Upper lobe of left lung (tissue), 6 donors: Measurements from ENCODE around the gene ACTL10. TPM values are rescaled to one million over a fixed set of nuclear protein-coding genes. Genes with fewer than 3 reads are reported as not detected.

ENCODE experiments used
- ATAC-seq, 2 donors: fragments of 200-7000 bp; cut with Tn5 transposase; one replicate each; pipeline ENCODE4 v1.9.1; 2022; ENCODE audit warnings: mild to moderate bottlenecking in 2 of 2, moderate library complexity in 2 of 2; ENCODE audit not compliant: low FRiP score in 2 of 2
- DNase-seq, 2 donors: peaks; one replicate each; pipeline ENCODE4 v3.0.0-alpha.2; 2019 to 2020
- H3K27ac ChIP-seq, 4 donors: fragments of 200-600 bp; sonication (generic); one replicate each; pipeline ENCODE4 v1.5.1; 2016 to 2019
- H3K27me3 ChIP-seq, 4 donors: fragments of 200-600 bp; sonication (generic); one replicate each; pipeline ENCODE4 v1.5.1; 2017 to 2019
- H3K36me3 ChIP-seq, 4 donors: fragments of 200-600 bp; sonication (generic); one replicate each; pipeline ENCODE4 v1.5.1; 2016 to 2019
- H3K4me1 ChIP-seq, 4 donors: fragments of 200-600 bp; sonication (generic); one replicate each; pipeline ENCODE4 v1.5.1; 2018 to 2019
- H3K4me3 ChIP-seq, 4 donors: fragments of 200-600 bp; sonication (generic); one replicate each; pipeline ENCODE4 v1.5.1; 2017 to 2019; ENCODE audit warnings: mild to moderate bottlenecking in 2 of 4, moderate library complexity in 1 of 4
- H3K9me3 ChIP-seq, 4 donors: fragments of 200-600 bp; sonication (generic); one replicate each; pipeline ENCODE4 v1.5.1; 2018 to 2019
- EP300 ChIP-seq, 4 donors: sonication (generic); formaldehyde crosslinking; IDR thresholded peaks; one replicate each; pipeline ENCODE4 v1.5.1; 2017; ENCODE audit warnings: antibody characterized with exemption in 4 of 4, control low read depth in 2 of 4
- POLR2A ChIP-seq, 4 donors: fragments of 450-650 bp; IDR thresholded peaks; one replicate each; pipeline ENCODE4 v1.5.1; 2016 to 2017; ENCODE audit warnings: antibody characterized with exemption in 4 of 4, mild to moderate bottlenecking in 2 of 4
- POLR2AphosphoS5 ChIP-seq, 2 donors: sonication (generic); formaldehyde crosslinking; IDR thresholded peaks; one replicate each; pipeline ENCODE4 v1.5.1; 2017; ENCODE audit warnings: antibody characterized with exemption in 2 of 2
- WGBS, 2 donors: methylation state at CpG; one replicate each; pipeline ENCODE4 v1.1.5; 2017 to 2018; 5-methylcytosine and 5-hydroxymethylcytosine counted together
- total RNA-seq, 6 donors: library from RNA; depleted of rRNA in 4 of 6; stranded (reverse); fragments of >200 nt in 4 of 6; gene quantifications; one replicate each; pipeline versions ENCODE4 v1.1.0 to v1.2.1, GENCODE V29; 2016 to 2021
- TF ChIP-seq, protein P1 (sequence below), 6 experiments: fragments of 450-650 bp in 4 of 6; fragments of 200-600 bp in 2 of 6; sonication (generic) in 2 of 6; IDR thresholded peaks; one replicate each; pipeline ENCODE4 v1.5.1; 2016 to 2019; ENCODE audit warnings: antibody characterized with exemption in 6 of 6
- donor health status: DM: no; HTN: no; CAD: no; lungs with moderate emphysema.
- donor health status: DM: no; HTN: yes; CAD: no; lungs with severe emphysema.

ACTL10 gene
- total RNA-seq, 6 donors from 2014 or later: 1.7 to 3.8 (median 2.1) TPM; not detected in 1

DNA sequence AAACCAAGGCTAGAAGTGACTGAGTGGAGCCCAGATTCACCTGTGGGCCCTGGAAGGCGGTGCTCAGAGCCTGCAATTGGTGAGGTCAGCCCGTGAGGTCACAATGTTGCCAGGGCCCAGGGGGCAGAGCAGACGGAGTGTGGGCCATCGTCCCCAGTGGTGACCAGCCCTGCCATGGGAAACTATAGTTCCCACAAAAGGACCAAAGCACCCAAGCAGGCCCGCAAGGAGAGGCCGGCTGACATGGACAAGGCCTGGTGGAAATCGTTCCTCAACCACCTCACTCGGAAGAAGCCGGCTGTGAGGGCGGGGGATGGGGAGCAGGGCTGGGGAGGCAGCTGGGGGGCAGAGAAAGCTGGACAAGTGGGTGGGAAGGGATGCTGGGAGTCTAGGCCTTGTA lies 4.6 kb upstream of the ACTL10 start, which contains the start of gene C20orf144:
TSS of gene C20orf144 (plus strand) at position 156 of the 400 bp plus-strand sequence. CDS start at position 175, 19 bp downstream.
- DNase-seq (no peak), ATAC-seq (no peak)
- Histone ChIP-seq H3K4me3 (peak within 1 kb of the TSS in 3 of 4 donors; percentile 56 to 72 (median 63)), H3K27me3 (no peaks in the 10 kb centered on the region), H3K36me3 (peaks cover 5 to 31% (median 21%) of the 10 kb centered on the region in 4 donors), H3K4me1 (peaks cover 21 to 42% (median 32%) of the 10 kb centered on the region in 4 donors), H3K27ac (peak within 1 kb of the TSS; percentile 77 to 91 (median 88)), H3K9me3 (no peaks in the 10 kb centered on the region)
- TF ChIP-seq EP300 (IDR thresholded peaks at IDR 0.05) (no peak), POLR2A (IDR thresholded peaks at IDR 0.05) (no peak), POLR2AphosphoS5 (IDR thresholded peaks at IDR 0.05) (no peak)
- TF ChIP-seq, protein P1, sequence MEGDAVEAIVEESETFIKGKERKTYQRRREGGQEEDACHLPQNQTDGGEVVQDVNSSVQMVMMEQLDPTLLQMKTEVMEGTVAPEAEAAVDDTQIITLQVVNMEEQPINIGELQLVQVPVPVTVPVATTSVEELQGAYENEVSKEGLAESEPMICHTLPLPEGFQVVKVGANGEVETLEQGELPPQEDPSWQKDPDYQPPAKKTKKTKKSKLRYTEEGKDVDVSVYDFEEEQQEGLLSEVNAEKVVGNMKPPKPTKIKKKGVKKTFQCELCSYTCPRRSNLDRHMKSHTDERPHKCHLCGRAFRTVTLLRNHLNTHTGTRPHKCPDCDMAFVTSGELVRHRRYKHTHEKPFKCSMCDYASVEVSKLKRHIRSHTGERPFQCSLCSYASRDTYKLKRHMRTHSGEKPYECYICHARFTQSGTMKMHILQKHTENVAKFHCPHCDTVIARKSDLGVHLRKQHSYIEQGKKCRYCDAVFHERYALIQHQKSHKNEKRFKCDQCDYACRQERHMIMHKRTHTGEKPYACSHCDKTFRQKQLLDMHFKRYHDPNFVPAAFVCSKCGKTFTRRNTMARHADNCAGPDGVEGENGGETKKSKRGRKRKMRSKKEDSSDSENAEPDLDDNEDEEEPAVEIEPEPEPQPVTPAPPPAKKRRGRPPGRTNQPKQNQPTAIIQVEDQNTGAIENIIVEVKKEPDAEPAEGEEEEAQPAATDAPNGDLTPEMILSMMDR (IDR thresholded peaks at IDR 0.05): no peak
- WGBS, 2 donors: 90 to 92% methylated on average over 8 to 9 of the region's 10 CpGs

GRCh38 chr20:33663161-33664084 lies 3.3 kb upstream of the ACTL10 start:
- peak; percentile 69 to 81 for ATAC-seq
- WGBS, 2 donors: 1% methylated on average over 16 to 54 of the region's 84 CpGs
- Histone ChIP-seq H3K9me3 (no peaks in the 10 kb centered on the region), H3K4me1 (peaks cover 31 to 54% (median 45%) of the 10 kb centered on the region in 4 donors), H3K27ac (peak overlapping the region; percentile 77 to 91 (median 88)), H3K4me3 (peak overlapping the region; percentile 56 to 77 (median 68)), H3K36me3 (peaks cover under 1 to 20% (median 12%) of the 10 kb centered on the region in 4 donors), H3K27me3 (no peaks in the 10 kb centered on the region)
- peak; percentile 65 to 66 for TF ChIP-seq POLR2AphosphoS5 (IDR thresholded peaks at IDR 0.05)
- TF ChIP-seq, protein P1 (IDR thresholded peaks at IDR 0.05): peak in 3 of 6 experiments; percentile 6 to 31 (median 30)
- TF ChIP-seq EP300 (IDR thresholded peaks at IDR 0.05): no peak
- TF ChIP-seq POLR2A (IDR thresholded peaks at IDR 0.05): peak in 2 of 4 donors; percentile 69 to 88
- DNase-seq: peak; percentile 86 to 98

DNA sequence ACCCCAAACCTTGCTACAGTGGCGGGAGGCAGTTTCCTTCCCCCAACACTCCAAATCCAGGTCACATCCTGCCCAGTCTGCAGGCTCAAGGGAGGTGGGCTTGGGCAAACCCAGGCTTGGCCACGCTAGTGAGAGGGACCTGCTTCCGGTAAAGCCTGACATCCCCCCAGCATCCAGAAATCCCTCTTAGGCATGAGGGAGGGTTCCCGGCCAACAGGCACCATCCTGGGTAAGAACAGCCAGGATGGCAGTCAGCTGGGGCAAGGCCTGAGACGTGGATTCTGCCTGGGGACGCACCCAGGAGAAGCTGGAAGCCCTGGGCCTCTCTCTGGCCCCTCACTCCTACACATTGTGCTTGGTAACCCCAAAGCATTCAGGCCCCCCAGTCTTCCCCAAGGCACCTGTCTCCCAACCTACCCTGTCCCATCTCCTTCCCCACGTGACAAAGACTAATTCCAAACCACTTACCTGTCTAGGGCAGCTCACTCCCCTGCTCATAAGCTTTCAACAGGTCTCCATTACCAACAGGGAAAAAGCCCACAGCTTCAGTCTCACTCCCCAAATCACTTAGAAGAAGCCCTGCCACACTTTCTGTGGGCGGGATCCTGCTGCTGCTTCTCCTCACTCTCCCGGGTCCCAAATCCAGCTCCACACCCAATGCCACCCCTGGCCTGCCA lies 2.5 kb upstream of the ACTL10 start:
- DNase-seq (no peak), ATAC-seq (no peak)
- H3K27ac ChIP-seq: peak overlapping the region; percentile 77 to 91 (median 88)
- H3K27me3 ChIP-seq: no peaks in the 10 kb centered on the region
- H3K4me1 ChIP-seq: peaks cover 31 to 58% (median 46%) of the 10 kb centered on the region in 4 donors
- peak overlapping the region in 3 of 4 donors; percentile 56 to 72 (median 63) for H3K4me3 ChIP-seq
- 51 to 62% methylated on average over 4 to 9 of the region's 9 CpGs for WGBS, 2 donors
- TF ChIP-seq, protein P1 (IDR thresholded peaks at IDR 0.05): no peak
- TF ChIP-seq EP300 (IDR thresholded peaks at IDR 0.05): no peak
- no peak for TF ChIP-seq POLR2A (IDR thresholded peaks at IDR 0.05)
- no peak for TF ChIP-seq POLR2AphosphoS5 (IDR thresholded peaks at IDR 0.05)
- H3K9me3 ChIP-seq: no peaks in the 10 kb centered on the region
- peaks cover 0 to 13% (median 7%) of the 10 kb centered on the region in 4 donors for H3K36me3 ChIP-seq

GRCh38 chr20:33664762-33665144 lies 2.0 kb upstream of the ACTL10 start:
- ATAC-seq (no peak), DNase-seq (no peak)
- H3K27ac ChIP-seq: peak overlapping the region in 3 of 4 donors; percentile 85 to 91 (median 91)
- no peak for TF ChIP-seq POLR2AphosphoS5 (IDR thresholded peaks at IDR 0.05)
- TF ChIP-seq, protein P1 (IDR thresholded peaks at IDR 0.05): no peak
- no peak for TF ChIP-seq EP300 (IDR thresholded peaks at IDR 0.05)
- TF ChIP-seq POLR2A (IDR thresholded peaks at IDR 0.05): no peak
- H3K27me3 ChIP-seq: no peaks in the 10 kb centered on the region
- H3K9me3 ChIP-seq: no peaks in the 10 kb centered on the region
- peaks cover 31 to 58% (median 46%) of the 10 kb centered on the region in 4 donors for H3K4me1 ChIP-seq
- peaks cover 0 to 8% (median 2%) of the 10 kb centered on the region in 4 donors for H3K36me3 ChIP-seq
- no peak overlapping the region for H3K4me3 ChIP-seq
- 92 to 100% methylated on average over 2 of the region's 2 CpGs for WGBS, 2 donors
